Mesodermal cell (in vitro differentiated cells): ENCODE results near the gene AARS2.

Source experiments
- H3K27ac ChIP-seq: 2 replicates; pipeline ENCODE4 v1.7.0; 2013; ENCODE audit warnings: mild to moderate bottlenecking, low read depth, low read length, moderate library complexity; ENCODE audit not compliant: severe bottlenecking
- H3K36me3 ChIP-seq: 2 replicates; pipeline ENCODE4 v1.7.1; 2013; ENCODE audit warnings: mild to moderate bottlenecking, low read length, moderate library complexity; ENCODE audit not compliant: control insufficient read depth, insufficient read depth
- H3K4me1 ChIP-seq: one replicate; pipeline ENCODE4 v1.7.1; 2013; ENCODE audit warnings: mild to moderate bottlenecking, low read length; ENCODE audit not compliant: insufficient read depth, control insufficient read depth, poor library complexity, severe bottlenecking
- H3K4me3 ChIP-seq: 2 replicates; pipeline ENCODE4 v1.7.0; 2013; ENCODE audit warnings: low read length, control low read depth, mild to moderate bottlenecking; ENCODE audit not compliant: insufficient read depth, poor library complexity, severe bottlenecking; ENCODE audit errors: extremely low read depth
- H3K9me3 ChIP-seq: 2 replicates; pipeline ENCODE4 v1.7.1; 2013; ENCODE audit warnings: mild to moderate bottlenecking, low read length, moderate library complexity; ENCODE audit not compliant: control insufficient read depth
- WGBS, 2 experiments: methylation state at CpG; one replicate each; pipeline ENCODE4 v1.1.5; 2013; ENCODE audit warnings: missing lambda C conversion rate in 2 of 2; ENCODE audit not compliant: insufficient coverage in 2 of 2; 5-methylcytosine and 5-hydroxymethylcytosine counted together

The AARS2 gene

GRCh38 chr6:44286747-44287146, 26.4 kb downstream of the AARS2 start:
- no peak overlapping the region for H3K4me3 ChIP-seq
- WGBS, 2 experiments: 0% methylated on average over 1 of the region's 2 CpGs; no CpG with 5 or more reads in 1 of the 2 experiments
- H3K27ac ChIP-seq: no peak overlapping the region
- H3K9me3 ChIP-seq: no peaks in the 10 kb centered on the region
- no peaks in the 10 kb centered on the region for H3K4me1 ChIP-seq
- no peaks in the 10 kb centered on the region for H3K36me3 ChIP-seq

GRCh38 chr6:44286285-44286565, 26.9 kb downstream of the AARS2 start:
- Histone ChIP-seq H3K36me3 (no peaks in the 10 kb centered on the region), H3K4me1 (no peaks in the 10 kb centered on the region), H3K4me3 (no peak overlapping the region), H3K9me3 (no peaks in the 10 kb centered on the region), H3K27ac (no peak overlapping the region)
- 85 to 87% methylated on average over 11 to 12 of the region's 12 CpGs for WGBS, 2 experiments

- Histone ChIP-seq H3K36me3 (no peaks in the 10 kb centered on the region), H3K27ac (no peak overlapping the region), H3K9me3 (no peaks in the 10 kb centered on the region), H3K4me1 (no peaks in the 10 kb centered on the region), H3K4me3 (no peak overlapping the region)
- 73 to 78% methylated on average over 23 of the region's 25 CpGs for WGBS, 2 experiments
These were observed 27.4 kb downstream of the AARS2 start for GRCh38 chr6:44285552-44286284.

- 49 to 53% methylated on average over 3 to 4 of the region's 4 CpGs for WGBS, 2 experiments
- H3K4me3 ChIP-seq: no peak overlapping the region
These were observed 28.3 kb downstream of the AARS2 start for GRCh38 chr6:44284867-44285266.

GRCh38 chr6:44284121-44284520, 29.0 kb downstream of the AARS2 start:
- H3K9me3 ChIP-seq: no peaks in the 10 kb centered on the region
- WGBS, 2 experiments: 57 to 65% methylated on average over 2 of the region's 2 CpGs

More at GRCh38 chr6:44284867-44285266, 28.3 kb downstream of the AARS2 start:
- no peaks in the 10 kb centered on the region for H3K4me1 ChIP-seq
- H3K9me3 ChIP-seq: no peaks in the 10 kb centered on the region
- no peaks in the 10 kb centered on the region for H3K36me3 ChIP-seq
- H3K27ac ChIP-seq: no peak overlapping the region

GRCh38 chr6:44278774-44279697, 34.1 kb downstream of the AARS2 start:
- no peaks in the 10 kb centered on the region for H3K9me3 ChIP-seq
- 65 to 73% methylated on average over 5 to 6 of the region's 9 CpGs for WGBS, 2 experiments
- no peaks in the 10 kb centered on the region for H3K4me1 ChIP-seq
- no peaks in the 10 kb centered on the region for H3K36me3 ChIP-seq
- no peak overlapping the region for H3K27ac ChIP-seq
- no peak overlapping the region for H3K4me3 ChIP-seq

More at GRCh38 chr6:44284121-44284520, 29.0 kb downstream of the AARS2 start:
- Histone ChIP-seq H3K27ac (no peak overlapping the region), H3K4me3 (no peak overlapping the region), H3K4me1 (no peaks in the 10 kb centered on the region), H3K36me3 (no peaks in the 10 kb centered on the region)

GRCh38 chr6:44278315-44278714, 34.8 kb downstream of the AARS2 start:
- no peak overlapping the region for H3K27ac ChIP-seq
- no peaks in the 10 kb centered on the region for H3K4me1 ChIP-seq
- WGBS, 2 experiments: 0 to 20% methylated on average over 1 of the region's 3 CpGs
- H3K9me3 ChIP-seq: no peaks in the 10 kb centered on the region
- H3K36me3 ChIP-seq: no peaks in the 10 kb centered on the region
- H3K4me3 ChIP-seq: no peak overlapping the region

- no peaks in the 10 kb centered on the region for H3K36me3 ChIP-seq
- no peaks in the 10 kb centered on the region for H3K4me1 ChIP-seq
- H3K4me3 ChIP-seq: no peak overlapping the region
- WGBS, 2 experiments: 80 to 84% methylated on average over 6 to 7 of the region's 7 CpGs
- no peaks in the 10 kb centered on the region for H3K9me3 ChIP-seq
- H3K27ac ChIP-seq: no peak overlapping the region
These were observed 35.4 kb downstream of the AARS2 start for GRCh38 chr6:44277763-44278162.

GRCh38 chr6:44276667-44277640, 36.2 kb downstream of the AARS2 start:
- H3K9me3 ChIP-seq: no peaks in the 10 kb centered on the region
- H3K4me1 ChIP-seq: no peaks in the 10 kb centered on the region
- H3K27ac ChIP-seq: no peak overlapping the region
- no peak overlapping the region for H3K4me3 ChIP-seq
- no peaks in the 10 kb centered on the region for H3K36me3 ChIP-seq
- WGBS, 2 experiments: 90% methylated on average over 13 to 21 of the region's 23 CpGs
